CD4-positive, alpha-beta T cell treated with Interleukin-15 for 1 hour (primary cell): Measurements from ENCODE around the gene TMTC3.

ENCODE experiments used
- DNase-seq: peaks from one replicate; pipeline ENCODE4 v3.0.0-alpha.2; 2020

The TMTC3 gene

GRCh38 chr12:88228720-88229119 is 86.6 kb downstream of the TMTC3 start:
- DNase-seq = no peak

- DNase-seq = no peak
Measured at GRCh38 chr12:88230271-88230670, 88.2 kb downstream of the TMTC3 start.

GRCh38 chr12:88235183-88235833 is 93.2 kb downstream of the TMTC3 start:
- no peak for DNase-seq

- DNase-seq = no peak
Measured at GRCh38 chr12:88237954-88238353, 95.8 kb downstream of the TMTC3 start.

GRCh38 chr12:88238406-88238805 is 96.3 kb downstream of the TMTC3 start:
- DNase-seq = no peak

GRCh38 chr12:88241862-88242570 is 99.9 kb downstream of the TMTC3 start:
- no peak for DNase-seq

GRCh38 chr12:88242571-88242925 is 100.4 kb downstream of the TMTC3 start:
- DNase-seq = no peak

- no peak for DNase-seq
Measured at GRCh38 chr12:88242939-88243338, 100.8 kb downstream of the TMTC3 start.

- DNase-seq = no peak
Measured at GRCh38 chr12:88243982-88244381, 101.9 kb downstream of the TMTC3 start.

GRCh38 chr12:88245905-88246304 is 103.8 kb downstream of the TMTC3 start:
- no peak for DNase-seq

- DNase-seq = no peak
Measured at GRCh38 chr12:88247241-88247643, 105.1 kb downstream of the TMTC3 start.

- no peak for DNase-seq
Measured at GRCh38 chr12:88248606-88249005, 106.5 kb downstream of the TMTC3 start.
